Transverse colon (tissue), 4 donors: ENCODE measurements around the gene WDR86.

Experiments used
- CTCF ChIP-seq, 5 experiments: fragments of 200-600 bp in 3 of 5; fragments of 450-650 bp in 2 of 5; sonication (generic) in 3 of 5; IDR thresholded peaks; 1 replicate in 2 of 5; 2 replicates in 3 of 5; pipeline ENCODE4 v1.5.1; 2016 to 2017; ENCODE audit warnings: antibody characterized with exemption in 5 of 5, inconsistent platforms in 3 of 5, mild to moderate bottlenecking in 2 of 5, moderate library complexity in 1 of 5
- EP300 ChIP-seq: sonication (generic); formaldehyde crosslinking; IDR thresholded peaks from one replicate; pipeline ENCODE4 v1.6.1; 2017; ENCODE audit warnings: antibody characterized with exemption, low read depth
- POLR2A ChIP-seq: fragments of 450-650 bp; IDR thresholded peaks from one replicate; pipeline ENCODE4 v1.6.1; 2016; ENCODE audit warnings: antibody characterized with exemption, mild to moderate bottlenecking, moderate library complexity
- POLR2AphosphoS5 ChIP-seq, 3 donors: sonication (generic); formaldehyde crosslinking; IDR thresholded peaks; one replicate each; pipeline ENCODE4 v1.6.1; 2016; ENCODE audit warnings: antibody characterized with exemption in 3 of 3

DNA sequence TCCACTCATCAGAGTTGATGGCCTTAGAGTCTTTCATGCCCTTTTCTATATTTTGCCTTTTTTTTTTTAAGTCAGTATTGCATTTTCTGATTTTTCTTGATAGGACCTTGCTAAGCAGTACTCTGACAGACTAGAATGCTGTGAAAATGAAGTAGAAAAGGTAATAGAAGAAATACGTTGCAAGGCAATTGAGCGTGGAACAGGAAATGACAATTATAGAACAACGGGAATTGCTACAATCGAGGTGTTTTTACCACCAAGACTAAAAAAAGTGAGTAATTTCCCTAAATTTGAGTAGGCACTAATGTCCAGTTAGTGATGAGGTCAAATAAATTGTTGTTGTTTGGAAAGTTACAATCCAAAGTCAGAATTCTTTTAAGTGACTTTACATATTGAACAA is 60.9 kb downstream of the WDR86 start:
- no peak for TF ChIP-seq CTCF (IDR thresholded peaks at IDR 0.05)
- no peak for TF ChIP-seq POLR2A
- no peak for TF ChIP-seq POLR2AphosphoS5 (IDR thresholded peaks at IDR 0.05)
- TF ChIP-seq EP300: no peak
